GM12891 (cell line): ENCODE data around the gene BLOC1S4.

Experiments used
- PAX5 ChIP-seq: IDR thresholded peaks from 2 replicates; pipeline ENCODE4 v1.6.1; 2011; ENCODE audit warnings: low read length, moderate library complexity, mild to moderate bottlenecking; ENCODE audit not compliant: insufficient read depth, severe bottlenecking
- POLR2A ChIP-seq: IDR thresholded peaks from 2 replicates; pipeline ENCODE4 v1.6.1; 2011; ENCODE audit warnings: low read depth, low read length, control low read depth
- POLR2AphosphoS5 ChIP-seq: IDR thresholded peaks from 2 replicates; pipeline ENCODE4 v1.6.1; 2011; ENCODE audit warnings: low read depth, low read length, control low read depth
- POU2F2 ChIP-seq: IDR thresholded peaks from 2 replicates; pipeline ENCODE4 v1.6.1; 2011; ENCODE audit warnings: low read depth, mild to moderate bottlenecking, control low read depth, low read length, moderate library complexity
- SPI1 ChIP-seq: IDR thresholded peaks from 2 replicates; pipeline ENCODE4 v1.6.1; 2011; ENCODE audit warnings: low read depth, low read length, control low read depth
- TAF1 ChIP-seq: IDR thresholded peaks from 2 replicates; pipeline ENCODE4 v1.6.1; 2011; ENCODE audit warnings: low read depth, low read length, control low read depth

DNA sequence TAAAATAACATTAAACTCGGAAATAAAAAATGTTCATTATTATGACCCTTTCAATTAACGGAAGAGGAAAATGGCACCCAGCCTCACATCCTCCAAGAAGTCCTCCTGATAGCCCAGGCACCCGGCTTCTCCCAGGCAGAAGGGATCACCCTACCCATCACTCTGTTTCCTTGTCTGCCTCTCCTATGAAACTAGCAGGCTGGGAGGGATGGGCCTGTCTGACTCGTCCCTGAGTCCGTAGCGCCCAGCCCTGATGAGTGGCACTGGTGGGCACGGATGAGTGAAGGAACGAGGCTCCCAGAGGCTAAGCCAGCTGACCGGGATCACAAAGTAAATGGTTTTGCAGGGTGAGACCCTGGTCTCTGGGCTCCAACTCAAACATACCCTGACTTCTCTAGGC, 37.9 kb downstream of the BLOC1S4 start:
- TF ChIP-seq POLR2A: no peak
- no peak for TF ChIP-seq POLR2AphosphoS5
- no peak for TF ChIP-seq TAF1
- TF ChIP-seq POU2F2: no peak
- TF ChIP-seq SPI1: no peak
- no peak for TF ChIP-seq PAX5
